ENCODE data around the gene ZDHHC3.
"Not testable (repeated sequence)": the region's sequence is repeated elsewhere in the genome, so short reads cannot be mapped to it uniquely, and the experiment has no call there.

Gene ZDHHC3

DNA sequence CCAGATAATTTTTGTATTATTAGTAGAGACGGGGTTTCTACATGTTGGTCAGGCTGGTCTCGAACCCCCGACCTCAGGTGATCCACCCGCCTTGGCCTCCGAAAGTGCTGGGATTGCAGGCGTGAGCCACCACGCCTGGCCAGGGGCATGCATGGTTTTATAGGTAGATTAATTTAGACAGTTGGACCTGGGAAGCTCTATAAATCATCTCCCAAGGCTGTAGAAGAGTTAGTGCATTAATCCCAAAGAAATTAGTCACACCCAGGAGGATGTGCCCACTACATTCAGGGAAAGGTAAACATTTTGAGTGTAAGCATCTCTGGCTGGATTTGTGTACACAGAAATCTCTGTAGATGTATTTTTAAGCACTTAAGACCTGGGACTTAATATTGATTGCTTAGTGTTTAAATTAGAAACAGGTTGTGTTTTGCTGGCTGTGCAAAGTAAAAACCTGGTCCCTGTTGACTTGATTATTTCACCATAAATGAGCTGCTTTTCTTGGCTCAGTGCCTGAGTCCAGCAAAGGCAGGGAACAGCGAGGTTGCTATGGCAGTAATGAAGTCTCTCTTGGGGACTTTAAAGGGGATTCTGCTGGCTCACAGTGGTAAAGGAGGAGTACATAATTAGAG is 19.3 kb upstream of the ZDHHC3 start:
- DNase-seq (ENCODE audit: low spot score), result no peak

GRCh38 chr3:44993471-44994205 is 17.7 kb upstream of the ZDHHC3 start:
- DNase-seq (ENCODE audit: low spot score), result no peak

- no peak for DNase-seq (ENCODE audit: low spot score)
These were observed 16.8 kb upstream of the ZDHHC3 start for GRCh38 chr3:44992555-44993470.

DNA sequence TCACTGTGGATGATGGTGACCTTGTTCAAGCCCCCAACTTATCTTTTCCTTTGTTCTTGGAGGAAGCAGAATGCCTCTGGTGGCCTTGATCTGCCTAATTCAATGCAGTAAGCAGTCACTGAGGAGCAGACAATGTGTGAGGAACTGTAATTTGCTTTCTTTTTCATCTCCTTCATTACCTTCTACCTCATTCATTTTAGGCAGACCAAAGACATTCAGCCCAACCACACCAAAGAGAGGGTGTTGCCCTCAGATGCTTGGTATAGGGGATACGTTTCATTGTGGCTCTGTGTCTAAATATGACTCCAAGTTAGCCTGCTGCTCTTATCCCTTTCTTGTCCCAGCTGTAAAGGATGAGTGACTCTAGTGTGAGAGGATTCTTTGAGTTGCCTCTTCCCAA is 15.4 kb upstream of the ZDHHC3 start:
- no peak for DNase-seq (ENCODE audit: low spot score)

DNA sequence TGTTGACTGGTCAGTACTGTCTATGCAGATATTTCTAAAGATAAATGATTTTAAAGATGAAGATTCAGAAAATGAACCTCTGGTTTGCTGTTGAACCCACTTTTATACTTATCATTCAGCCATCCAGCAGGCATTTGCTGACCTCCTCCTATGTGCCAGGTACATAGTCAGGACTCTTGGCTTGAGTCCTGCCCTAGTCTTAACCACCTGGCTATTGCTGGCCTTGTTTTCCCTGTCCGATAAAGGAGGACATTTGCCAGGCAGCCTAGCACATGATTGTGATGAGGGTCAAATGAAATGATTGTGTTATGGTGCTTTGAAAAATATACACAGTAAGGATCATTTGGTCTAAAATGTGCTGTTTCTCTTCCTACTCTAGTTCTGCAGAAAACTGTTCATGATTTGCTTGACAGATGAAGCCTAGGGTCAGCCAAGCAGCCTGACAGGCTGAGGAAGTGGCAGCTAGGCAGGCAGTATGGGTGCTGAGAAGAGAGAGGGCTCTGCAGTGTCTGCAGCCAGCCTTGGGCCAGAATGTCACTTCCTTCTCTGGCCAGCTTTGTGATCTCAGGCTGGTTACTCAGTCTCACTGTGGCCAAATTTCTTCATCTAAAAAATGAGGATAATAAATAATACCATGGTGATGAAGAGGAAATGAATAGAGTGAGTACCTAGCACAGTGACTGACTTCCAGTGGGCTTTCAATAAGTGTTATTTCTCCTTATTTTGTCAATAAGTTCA is 13.8 kb upstream of the ZDHHC3 start:
- DNase-seq (ENCODE audit: low spot score), result no peak

DNA sequence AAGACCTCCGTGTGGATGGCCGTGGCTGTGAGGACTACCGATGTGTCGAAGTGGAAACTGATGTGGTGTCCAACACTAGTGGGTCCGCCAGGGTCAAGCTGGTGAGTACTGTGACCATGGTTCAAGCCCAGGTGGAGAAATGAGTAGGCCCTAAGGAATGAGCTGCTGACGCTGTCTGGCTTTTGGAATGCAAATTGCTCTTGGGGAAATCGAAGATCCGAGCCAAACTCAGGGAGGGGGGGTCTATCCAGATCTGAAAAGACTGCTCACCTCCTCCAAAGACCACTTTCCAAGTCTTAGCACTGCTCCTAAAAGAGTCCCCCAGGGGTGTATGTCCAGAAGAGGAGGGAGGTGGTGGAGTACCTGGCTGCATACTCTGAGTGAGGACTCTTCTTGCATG is 13.2 kb upstream of the ZDHHC3 start:
- no peak for DNase-seq (ENCODE audit: low spot score)

DNA sequence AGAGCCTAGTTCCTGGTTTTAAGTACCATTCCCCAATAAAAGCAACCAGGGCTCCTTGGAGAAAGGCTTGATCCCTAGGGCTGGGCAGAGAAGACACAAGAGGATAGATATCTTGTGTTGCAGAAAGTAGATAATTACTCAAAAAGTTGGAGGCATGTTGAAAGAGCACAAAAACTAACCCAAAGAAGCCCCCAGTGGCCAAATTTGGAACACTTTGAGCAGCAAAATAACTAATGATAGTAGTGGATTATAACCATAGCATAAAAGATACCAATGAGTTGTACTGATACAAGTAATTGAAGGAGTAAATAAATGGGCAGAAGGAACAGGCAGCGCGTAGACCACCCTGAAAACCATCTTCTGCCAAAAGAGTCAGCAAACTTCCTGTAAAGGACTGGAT is 12.1 kb upstream of the ZDHHC3 start:
- DNase-seq (ENCODE audit: low spot score), result no peak

DNA sequence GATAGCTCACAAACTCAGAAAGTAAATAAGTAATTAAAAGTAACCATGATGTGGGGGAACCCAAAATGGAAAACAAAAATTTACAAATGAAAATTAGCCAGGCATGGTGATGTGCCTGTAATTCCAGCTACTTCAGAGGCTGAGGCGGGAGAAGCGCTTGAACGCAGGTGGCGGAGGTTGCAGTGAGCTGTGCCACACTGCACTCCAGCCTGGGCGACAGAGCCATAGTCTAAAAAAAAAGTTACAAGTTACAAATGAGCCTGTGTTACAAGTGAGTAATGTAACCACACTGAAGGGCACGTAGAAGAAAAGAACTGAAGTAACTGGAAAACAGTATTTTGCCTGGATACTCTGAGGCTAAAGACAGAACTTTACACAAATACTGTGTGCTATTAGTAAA is 11.4 kb upstream of the ZDHHC3 start:
- no peak for DNase-seq (ENCODE audit: low spot score)

DNA sequence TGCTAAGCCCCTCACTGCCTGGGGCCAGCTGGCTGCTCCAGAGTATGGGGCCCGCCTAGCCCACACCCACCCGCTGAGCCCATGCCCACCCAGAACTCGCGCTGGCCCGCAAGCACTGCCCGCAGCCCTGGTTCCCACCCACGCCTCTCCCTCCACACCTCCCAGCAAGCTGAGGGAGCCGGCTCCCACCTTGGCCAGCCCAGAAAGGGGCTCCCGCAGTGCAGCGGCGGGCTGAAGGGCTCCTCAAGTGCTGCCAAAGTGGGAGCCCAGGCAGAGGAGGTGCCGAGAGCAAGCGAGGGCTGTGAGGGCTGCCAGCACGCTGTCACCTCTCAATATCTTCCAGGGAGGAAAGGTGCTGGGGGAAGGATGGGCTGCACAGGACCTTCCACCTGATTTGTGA is 10.4 kb upstream of the ZDHHC3 start:
- not testable (repeated sequence) for DNase-seq (ENCODE audit: low spot score)

GRCh38 chr3:44984335-44984734 is 8.4 kb upstream of the ZDHHC3 start:
- no peak for DNase-seq (ENCODE audit: low spot score)

DNA sequence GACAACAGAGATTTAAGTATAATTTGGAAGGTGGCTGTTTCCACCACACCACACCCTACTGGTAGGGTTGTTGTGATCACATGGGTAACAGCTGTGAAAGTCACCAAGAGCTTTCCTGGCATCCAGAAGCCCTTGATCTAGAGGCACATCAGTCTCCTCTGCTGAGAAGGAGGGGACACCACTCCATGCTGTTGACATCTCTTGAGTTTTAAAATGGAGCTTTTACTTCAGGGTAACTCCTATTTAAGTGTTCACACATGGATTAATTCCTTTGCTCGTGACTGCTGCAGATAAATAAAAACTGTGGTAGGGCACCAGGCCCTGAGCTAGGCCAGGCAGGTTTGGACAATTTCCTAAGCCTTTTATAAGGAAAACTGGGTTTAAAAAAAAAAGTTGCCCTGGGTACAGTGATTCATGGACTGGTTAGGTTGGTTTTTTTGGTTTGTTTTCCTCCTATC is 7.5 kb upstream of the ZDHHC3 start:
- DNase-seq (ENCODE audit: low spot score), result no peak

GRCh38 chr3:44982817-44983216 is 6.8 kb upstream of the ZDHHC3 start:
- no peak for DNase-seq (ENCODE audit: low spot score)

DNA sequence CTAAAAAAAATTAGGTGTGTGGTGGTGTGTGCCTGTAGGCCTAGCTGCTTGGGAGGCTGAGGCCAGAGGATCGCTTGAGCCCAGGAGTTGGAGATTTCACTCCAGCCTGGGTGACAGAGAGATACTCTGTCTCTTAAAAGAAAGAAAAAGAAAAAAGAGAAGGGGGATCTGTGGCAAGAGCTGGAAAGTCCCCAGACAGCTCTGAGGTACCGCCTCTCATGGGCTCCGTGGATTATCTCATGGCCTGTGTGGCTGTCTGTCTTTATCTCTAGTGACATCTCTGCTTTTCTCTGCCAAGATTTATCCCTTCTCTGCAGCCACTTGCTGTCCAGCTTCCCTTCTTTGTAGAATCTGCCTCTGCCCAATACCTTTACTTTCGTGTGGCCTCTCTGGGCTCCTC is 5.8 kb upstream of the ZDHHC3 start:
- no peak for DNase-seq (ENCODE audit: low spot score)

DNA sequence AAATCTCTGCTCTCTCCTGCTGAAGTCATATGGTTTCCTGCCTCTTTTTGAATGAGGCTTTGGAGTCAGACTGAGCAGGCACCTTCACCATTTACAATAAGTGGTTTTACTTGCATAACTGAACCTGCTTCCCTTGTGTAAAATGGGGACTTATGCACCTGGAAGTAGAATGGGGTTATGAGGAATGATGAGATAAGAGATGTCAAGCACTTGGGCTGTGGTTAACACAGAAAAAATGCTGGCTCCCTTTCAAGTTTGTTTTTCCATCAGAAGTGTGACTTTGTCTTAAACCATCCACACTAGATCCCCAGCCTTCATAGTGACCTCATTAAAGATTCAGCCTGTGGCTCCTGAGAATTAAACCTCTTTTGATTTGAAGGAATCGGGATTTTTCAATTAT is 5.2 kb upstream of the ZDHHC3 start:
- DNase-seq (ENCODE audit: low spot score), result no peak

- DNase-seq (ENCODE audit: low spot score), result no peak
These were observed 1.6 kb downstream of the ZDHHC3 start for GRCh38 chr3:44974416-44974815.

GRCh38 chr3:44970926-44971490 is 5.0 kb downstream of the ZDHHC3 start:
- DNase-seq (ENCODE audit: low spot score), result no peak

DNA sequence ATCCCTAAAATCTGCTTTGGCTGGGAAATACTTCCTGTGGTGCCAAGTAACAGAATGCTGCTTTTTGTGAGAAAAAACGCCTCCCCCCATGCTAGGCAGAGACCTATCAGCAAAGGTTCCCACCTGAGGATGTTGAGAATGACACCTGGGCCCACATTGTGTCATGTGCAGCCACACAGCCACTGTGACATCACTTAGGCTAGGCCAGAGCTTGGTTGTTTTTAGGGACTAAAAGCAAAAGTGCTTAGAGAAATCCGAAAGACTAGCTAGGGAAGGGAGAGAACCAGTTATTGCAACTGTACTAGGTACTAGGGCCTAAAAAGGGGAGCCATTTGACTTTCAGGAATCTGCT is 6.2 kb downstream of the ZDHHC3 start:
- DNase-seq (ENCODE audit: low spot score), result no peak

GRCh38 chr3:44969154-44969827 is 6.7 kb downstream of the ZDHHC3 start:
- no peak for DNase-seq (ENCODE audit: low spot score)

- DNase-seq (ENCODE audit: low spot score), result no peak
These were observed 7.5 kb downstream of the ZDHHC3 start for GRCh38 chr3:44968447-44968858.

DNA sequence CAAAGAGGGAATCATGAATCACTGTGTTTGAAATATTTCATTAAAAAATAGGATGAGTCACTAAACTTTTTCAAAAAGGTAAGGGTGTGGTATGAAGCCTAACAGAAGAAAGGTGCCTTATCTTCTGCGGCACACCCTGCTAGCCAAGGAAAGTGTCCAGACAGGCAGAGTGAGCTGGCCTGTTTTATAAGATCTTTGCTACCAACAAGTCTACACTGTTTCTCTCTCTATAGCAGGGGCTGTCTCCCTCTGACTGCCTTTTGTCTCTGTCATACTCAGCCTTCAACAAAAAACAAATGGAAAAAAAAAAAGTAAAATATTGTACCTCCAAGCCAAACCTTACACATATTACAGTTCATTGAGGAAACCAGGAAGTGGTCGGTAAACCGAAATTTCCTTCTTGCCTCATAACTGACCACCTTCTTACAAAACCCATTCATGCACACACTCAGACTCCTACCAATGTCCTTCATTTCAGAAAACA is 9.1 kb downstream of the ZDHHC3 start:
- DNase-seq (ENCODE audit: low spot score), result no peak

DNA sequence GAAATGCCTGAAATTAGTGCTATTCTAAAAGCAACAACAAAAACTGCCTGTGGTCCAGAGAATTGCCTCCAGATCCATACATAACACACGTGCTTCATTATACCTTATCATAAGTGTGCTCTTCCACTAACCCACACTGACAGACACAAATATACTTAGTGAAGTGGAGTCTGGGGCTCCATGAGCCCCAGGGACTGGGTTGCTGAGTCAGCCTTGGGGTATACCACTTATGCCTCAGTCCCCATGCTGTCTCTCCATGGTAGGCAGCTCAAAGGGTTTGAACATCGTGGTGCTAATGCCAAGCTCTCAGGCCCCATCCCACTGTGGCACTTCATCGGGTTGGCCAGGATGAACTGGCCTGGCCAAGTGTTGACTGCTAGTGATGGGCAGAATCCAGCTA is 10.8 kb downstream of the ZDHHC3 start:
- DNase-seq (ENCODE audit: low spot score), result no peak
